Stimulated activated CD8-positive, alpha-beta memory T cell treated with anti-CD3 and anti-CD28 coated beads, Interleukin-7, amount 100 ng/mL, for 24 hours (primary cell): ENCODE measurements around the gene ZFP36.
"Not testable (repeated sequence)": the region's sequence is repeated elsewhere in the genome, so short reads cannot be mapped to it uniquely, and the experiment has no call there.

Experiments used
- DNase-seq: peaks from one replicate; pipeline ENCODE4 v3.0.0-alpha.2; 2020; ENCODE audit warnings: low read depth

Gene ZFP36

DNA sequence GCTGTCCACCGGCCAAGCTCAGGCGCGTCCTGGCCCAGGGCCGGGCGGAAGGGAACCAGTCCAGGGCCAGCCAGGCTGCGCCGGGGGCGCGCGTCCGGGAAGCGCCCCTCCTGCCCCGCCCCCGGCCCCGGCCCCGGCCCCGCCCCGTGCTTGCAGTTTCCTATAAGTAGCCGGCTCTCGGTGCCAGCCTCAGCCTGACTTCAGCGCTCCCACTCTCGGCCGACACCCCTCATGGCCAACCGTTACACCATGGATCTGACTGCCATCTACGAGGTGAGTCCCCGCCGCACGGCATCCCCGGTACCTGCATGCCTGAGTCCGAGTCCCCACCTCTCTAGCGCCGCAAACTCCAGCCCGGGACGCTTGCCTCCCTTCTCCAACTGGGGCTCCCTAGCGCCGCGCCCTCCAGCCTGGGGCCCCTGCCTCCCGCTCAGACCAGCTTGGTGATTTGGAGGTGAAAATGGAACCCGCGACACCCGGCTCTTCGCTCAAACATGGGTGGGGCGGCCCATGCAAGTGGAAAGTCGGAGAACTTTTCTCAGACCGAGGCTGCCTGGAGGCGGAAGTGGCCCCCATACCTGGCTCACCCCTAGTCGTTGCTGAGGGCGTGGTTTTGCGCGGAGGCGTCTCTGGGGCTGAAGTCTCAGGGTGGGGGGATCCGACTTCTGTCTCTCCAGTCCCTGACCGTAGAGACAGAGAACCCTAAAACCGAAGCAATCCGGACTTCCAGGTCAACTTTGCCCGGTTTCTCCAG is at the start of gene ZFP36:
Gene ZFP36, plus strand, starts transcription at position 192 of the 754 bp plus-strand sequence. Its CDS starts 58 bp downstream, at position 250.
- DNase-seq: peak; percentile 72

- DNase-seq: no peak
These were observed 47.6 kb upstream of the ZFP36 start for GRCh38 chr19:39359026-39359425.

DNA sequence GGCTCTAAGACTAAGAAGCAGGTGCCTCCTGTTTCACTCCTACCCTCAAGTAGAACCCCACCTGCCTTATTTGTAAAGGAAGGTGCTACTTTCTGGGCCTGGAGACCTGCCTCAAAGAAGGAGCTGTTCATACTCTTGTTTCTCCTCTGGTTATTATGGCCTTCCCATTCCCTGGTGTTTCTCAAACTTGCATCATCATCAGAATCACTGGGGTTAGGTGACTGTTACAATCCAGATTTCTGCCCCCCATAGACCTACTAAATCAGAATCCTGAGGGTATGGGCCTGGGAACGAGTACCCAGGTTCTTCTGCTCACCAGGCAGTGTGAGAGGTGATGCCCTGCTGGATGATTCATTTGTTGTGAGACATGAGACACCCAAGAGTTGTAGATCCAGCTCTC is 46.0 kb upstream of the ZFP36 start:
- no peak for DNase-seq

- DNase-seq: no peak
These were observed 43.7 kb upstream of the ZFP36 start for GRCh38 chr19:39362682-39363657.

DNA sequence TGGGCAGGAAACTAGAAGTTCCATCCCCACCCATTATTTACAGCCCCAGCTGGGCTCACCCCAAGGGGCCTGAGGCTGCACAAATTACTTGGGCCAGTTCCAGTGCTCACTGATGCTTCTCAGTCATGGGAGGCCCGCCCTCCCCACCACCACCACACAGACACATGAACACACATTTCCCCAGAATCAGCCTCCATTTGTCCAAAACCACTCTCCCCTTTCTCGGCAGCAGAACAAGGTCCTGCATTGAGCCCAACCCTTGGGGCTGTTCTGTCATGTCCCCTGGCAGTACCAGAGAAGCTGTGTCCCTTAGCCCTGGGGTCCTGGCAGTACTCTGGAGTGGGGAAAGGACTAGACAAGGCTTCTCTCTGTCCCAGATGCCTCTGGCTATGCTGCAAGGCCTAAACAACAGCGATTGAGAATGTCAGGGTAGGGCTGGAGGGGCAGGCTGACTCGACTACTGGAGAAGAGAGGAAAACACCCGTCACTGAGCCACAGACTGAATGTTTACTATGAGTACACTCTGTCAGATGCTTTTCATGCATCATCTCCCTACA is 42.7 kb upstream of the ZFP36 start:
- DNase-seq: no peak

GRCh38 chr19:39365531-39365930 is 41.1 kb upstream of the ZFP36 start:
- DNase-seq: no peak

GRCh38 chr19:39369200-39369599 is 37.4 kb upstream of the ZFP36 start:
- DNase-seq: no peak

DNA sequence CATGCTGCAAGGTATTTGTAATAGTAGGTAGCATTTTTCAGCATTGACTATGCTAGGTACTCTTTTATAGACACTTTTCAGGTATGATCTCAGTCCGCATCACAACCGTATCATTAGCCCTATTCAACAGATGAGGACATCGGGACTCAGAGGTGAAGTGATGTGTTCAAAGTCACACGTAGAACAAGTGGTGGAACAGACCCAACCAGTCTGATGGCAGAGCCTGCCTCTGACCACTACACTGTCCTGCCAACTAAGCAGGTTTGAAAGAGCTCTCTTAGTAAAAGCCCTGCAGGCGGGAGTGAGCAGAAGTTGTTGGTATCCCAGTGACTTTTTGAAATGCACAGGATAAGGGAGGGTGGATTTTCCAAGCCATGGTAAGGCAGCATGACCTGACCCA is 35.9 kb upstream of the ZFP36 start:
- no peak for DNase-seq

DNA sequence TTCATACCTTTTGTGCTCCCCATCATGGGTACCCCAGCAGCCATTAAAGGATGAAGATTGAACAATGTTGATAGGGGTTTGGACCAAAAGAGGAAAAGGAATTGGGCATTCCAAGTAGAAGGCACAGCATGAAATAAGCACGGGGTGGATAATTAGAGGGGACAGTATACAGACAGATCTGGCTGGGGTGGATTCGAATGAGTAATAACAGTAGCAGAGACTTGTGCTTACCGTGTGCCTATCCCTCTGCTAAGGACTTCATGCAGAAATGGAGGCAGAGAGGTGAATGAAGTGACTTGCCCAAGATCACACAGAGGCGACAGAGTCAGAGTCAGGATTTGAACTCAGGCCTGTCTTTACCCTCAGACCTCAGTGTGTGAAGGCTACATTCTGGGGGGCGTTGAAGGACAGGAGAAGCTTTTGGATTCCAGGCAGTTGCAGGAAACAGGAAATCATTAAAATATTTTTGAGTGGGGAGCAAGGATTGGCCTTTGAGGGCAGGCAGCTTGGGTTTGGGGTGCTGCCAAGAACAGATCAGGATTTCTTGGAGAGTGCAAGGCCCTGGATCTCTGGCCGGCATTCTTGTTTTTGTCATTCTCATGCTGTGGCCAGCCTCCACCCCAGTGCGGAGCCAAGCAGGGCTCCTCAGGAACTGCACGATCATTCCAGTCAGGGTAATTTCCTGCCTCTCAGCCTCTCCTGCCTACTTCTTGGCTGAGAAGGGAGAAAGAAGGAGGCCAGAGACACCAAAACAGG is 34.4 kb upstream of the ZFP36 start:
- DNase-seq: no peak

GRCh38 chr19:39372941-39373340 is 33.7 kb upstream of the ZFP36 start:
- no peak for DNase-seq

DNA sequence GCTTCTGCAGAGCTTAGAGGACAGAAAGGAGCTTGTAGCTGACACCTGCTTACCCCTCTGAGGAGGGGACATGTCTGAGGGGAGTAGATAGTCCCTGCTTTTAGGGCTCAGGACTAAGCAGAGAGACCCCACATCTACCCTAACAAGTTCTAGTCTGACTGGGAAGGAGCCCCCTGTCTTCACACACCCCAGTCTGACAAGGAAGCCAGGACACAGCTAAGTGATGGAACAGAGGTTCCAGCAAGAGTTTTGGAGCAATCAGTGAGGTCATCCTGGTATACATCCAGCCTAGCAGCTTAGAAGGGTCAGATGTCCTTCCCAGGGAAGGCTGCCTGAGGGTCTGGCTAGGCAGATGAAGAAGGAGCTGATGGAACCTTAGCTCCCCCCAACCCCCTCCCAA is 30.7 kb upstream of the ZFP36 start:
- no peak for DNase-seq

GRCh38 chr19:39377373-39378362 is 29.0 kb upstream of the ZFP36 start:
- no peak for DNase-seq

GRCh38 chr19:39379366-39379765 is 27.3 kb upstream of the ZFP36 start:
- DNase-seq: not testable (repeated sequence)

GRCh38 chr19:39379865-39380396 is 26.7 kb upstream of the ZFP36 start:
- DNase-seq: no peak

GRCh38 chr19:39380521-39381502 is 25.8 kb upstream of the ZFP36 start:
- no peak for DNase-seq

DNA sequence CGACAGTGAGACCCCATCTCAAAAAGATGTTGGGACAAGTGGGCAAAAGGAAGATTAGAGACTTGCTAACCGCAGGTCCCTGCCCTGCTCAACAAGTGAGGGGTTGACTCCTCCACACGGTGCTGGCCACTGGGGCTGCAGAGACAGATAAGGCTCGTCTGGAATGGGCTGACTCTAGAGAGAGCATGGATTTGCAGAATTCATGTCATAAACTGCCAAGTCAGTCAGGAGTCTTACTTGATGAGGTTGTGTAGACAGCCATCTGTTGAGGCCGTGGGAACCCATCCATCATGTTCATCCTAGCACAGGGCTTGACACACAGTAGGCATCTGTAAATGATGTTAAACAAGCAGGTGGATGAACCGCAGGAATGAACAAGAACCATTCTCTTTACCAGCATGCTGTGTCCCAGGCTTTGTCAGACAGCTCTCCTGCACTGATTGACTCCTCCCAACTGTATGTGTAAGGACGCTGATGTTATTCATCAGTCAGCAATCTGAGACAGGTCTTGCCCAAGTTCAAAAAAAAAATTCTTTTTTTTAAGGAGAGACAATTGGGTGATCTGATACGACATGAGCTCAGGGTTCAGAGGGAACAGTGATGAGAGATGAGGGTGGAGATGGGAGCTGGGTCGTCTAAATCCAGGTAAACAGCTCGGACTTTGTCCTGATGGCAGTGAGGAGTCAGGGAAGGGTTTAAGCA is 24.6 kb upstream of the ZFP36 start:
- no peak for DNase-seq

DNA sequence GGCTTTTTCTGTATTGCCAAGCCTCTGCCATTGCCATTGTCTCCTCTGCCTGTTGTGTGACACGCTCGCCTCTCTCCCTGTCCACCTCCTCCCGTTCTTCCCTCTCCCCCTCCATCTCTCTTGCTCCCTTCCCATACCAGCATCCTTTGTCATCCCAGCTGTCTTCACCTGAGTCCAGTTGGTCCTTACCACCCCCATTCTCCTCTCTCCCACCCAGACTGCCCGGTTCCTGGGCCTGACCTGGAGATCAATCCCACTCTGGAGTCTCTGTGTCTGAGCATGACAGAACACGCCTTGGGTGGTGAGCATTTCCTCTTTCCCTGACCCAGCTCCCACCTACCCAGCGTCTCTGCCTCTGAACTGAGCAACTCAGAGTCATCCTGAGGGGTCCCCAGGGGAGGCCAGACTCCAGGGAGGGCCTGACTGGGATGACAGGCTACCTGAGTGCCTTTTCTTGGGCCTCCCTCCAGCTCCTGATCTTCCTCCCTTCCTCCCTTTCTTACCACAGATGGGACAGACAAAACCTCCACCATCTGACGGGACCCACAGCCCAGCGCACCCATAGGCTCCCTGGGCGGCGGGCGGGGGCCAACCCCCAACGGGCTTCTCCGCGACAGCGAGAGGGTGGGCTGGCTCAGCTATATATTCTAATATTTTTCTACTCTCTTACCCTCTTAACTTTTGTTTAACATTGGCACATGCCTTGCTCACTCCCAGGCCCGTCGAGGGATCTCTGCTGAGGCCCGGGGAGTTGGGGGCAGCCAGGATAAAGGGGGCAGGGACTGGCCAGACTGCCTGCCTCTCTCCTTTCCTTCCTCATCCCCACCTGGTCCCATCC is 23.4 kb upstream of the ZFP36 start:
- no peak for DNase-seq
